ENCODE measurements around the gene FRYL.

GRCh38 chr4:48493452-48494100 lies 286.5 kb downstream of the FRYL start:
- TF ChIP-seq CTCF (IDR thresholded peaks at IDR 0.05) = no peak
- no peak for TF ChIP-seq POLR2A (IDR thresholded peaks at IDR 0.05)

Data from uterus (tissue), 2 donors.